H1 (cell line): ENCODE results near the gene BCL2L1. TPM values are rescaled to one million over a fixed set of nuclear protein-coding genes. Genes with fewer than 3 reads are reported as not detected.

Source experiments
- CTCF ChIA-PET: fragments of 300-600 bp; sonication (Branson Sonifier 250); formaldehyde crosslinking; loops from one replicate; lab custom pipeline; 2021; ENCODE audit not compliant: partially characterized antibody; lab: Charles Lee
- POLR2A ChIA-PET: fragments of 300-600 bp; sonication (Branson Sonifier 250); formaldehyde crosslinking; loops from one replicate; lab custom pipeline; 2021; ENCODE audit warnings: inconsistent platforms; ENCODE audit not compliant: partially characterized antibody; lab: Charles Lee
- DNase-seq, 2 experiments: peaks; one replicate each; pipeline versions ENCODE4 v3.0.0 to v3.0.0-alpha.2; 2010 to 2022; ENCODE audit warnings: low spot score in 2 of 2, low read depth in 1 of 2, mixed read lengths in 1 of 2
- FAIRE-seq: peaks from 2 replicates; lab custom pipeline; 2011; peaks lifted over from hg19 to GRCh38; lab: Jason Lieb, UNC
- H2AFZ ChIP-seq: 2 replicates; pipeline ENCODE4 v1.8.1; 2012; ENCODE audit warnings: low read length, inconsistent platforms
- H2AK5ac ChIP-seq: 2 replicates; pipeline ENCODE4 v1.6.1; 2013; ENCODE audit warnings: low read depth, low read length
- H2BK120ac ChIP-seq: replicated peaks from 2 replicates; pipeline ENCODE3; 2013; ENCODE audit warnings: low read depth, low read length, inconsistent platforms
- H2BK12ac ChIP-seq: 2 replicates; pipeline ENCODE4 v1.6.1; 2013; ENCODE audit warnings: low read depth, low read length
- H2BK15ac ChIP-seq: 2 replicates; pipeline ENCODE4 v1.6.1; 2013; ENCODE audit warnings: low read length
- H2BK20ac ChIP-seq: 2 replicates; pipeline ENCODE4 v1.6.1; 2013; ENCODE audit warnings: low read length
- H2BK5ac ChIP-seq: 2 replicates; pipeline ENCODE4 v1.6.1; 2013; ENCODE audit warnings: low read depth, low read length
- H3K14ac ChIP-seq: 2 replicates; pipeline ENCODE4 v1.6.1; 2013; ENCODE audit warnings: inconsistent platforms; ENCODE audit not compliant: insufficient read length
- H3K18ac ChIP-seq: 2 replicates; pipeline ENCODE4 v1.6.1; 2013; ENCODE audit warnings: low read length; ENCODE audit errors: extremely low read depth
- H3K23ac ChIP-seq: 2 replicates; pipeline ENCODE4 v1.6.1; 2013; ENCODE audit warnings: inconsistent platforms; ENCODE audit not compliant: insufficient read length
- H3K23me2 ChIP-seq: 2 replicates; pipeline ENCODE4 v1.6.1; 2013; ENCODE audit warnings: low read depth, low read length
- H3K27ac ChIP-seq: 2 replicates; pipeline ENCODE4 v1.6.1; 2011; ENCODE audit warnings: low read depth, low read length, inconsistent platforms
- H3K27me3 ChIP-seq, 4 experiments: replicated peaks in 1 of 4; 1 replicate in 1 of 4; 2 replicates in 3 of 4; pipeline versions ENCODE4 v1.6.1 to v1.8.1; 2011 to 2013; ENCODE audit warnings: low read length in 3 of 4, mild to moderate bottlenecking in 3 of 4, inconsistent platforms in 2 of 4, mixed read lengths in 2 of 4, moderate library complexity in 1 of 4; ENCODE audit not compliant: control insufficient read depth in 3 of 4, insufficient read depth in 3 of 4; ENCODE audit errors: extremely low read depth in 1 of 4
- H3K36me3 ChIP-seq, 4 experiments: 2 replicates each; pipeline versions ENCODE4 v1.6.1 to v1.8.1; 2011 to 2013; ENCODE audit warnings: mild to moderate bottlenecking in 4 of 4, low read length in 3 of 4, moderate library complexity in 2 of 4, control low read depth in 1 of 4, inconsistent platforms in 1 of 4; ENCODE audit not compliant: insufficient read depth in 4 of 4, control insufficient read depth in 2 of 4
- H3K4ac ChIP-seq: replicated peaks from 2 replicates; pipeline ENCODE3; 2013; ENCODE audit warnings: low read length, low read depth, mixed read lengths, inconsistent platforms; ENCODE audit not compliant: insufficient read length
- H3K4me1 ChIP-seq, 4 experiments: replicated peaks in 1 of 4; 1 replicate in 1 of 4; 2 replicates in 3 of 4; pipeline versions ENCODE4 v1.6.1 to v1.8.1; 2011 to 2013; ENCODE audit warnings: low read length in 3 of 4, inconsistent platforms in 2 of 4, mixed read lengths in 1 of 4; ENCODE audit not compliant: insufficient read depth in 4 of 4, control insufficient read depth in 3 of 4
- H3K4me2 ChIP-seq, 2 experiments: 2 replicates each; pipeline versions ENCODE4 v1.6.1 to v1.8.1; 2011 to 2013; ENCODE audit warnings: low read depth in 2 of 2, low read length in 2 of 2, control low read depth in 1 of 2, inconsistent platforms in 1 of 2, mild to moderate bottlenecking in 1 of 2; ENCODE audit not compliant: insufficient read depth in 1 of 2
- H3K4me3 ChIP-seq, 4 experiments: fragments of 200-600, 300-600 bp in 1 of 4; sonication (generic), shearing (Covaris generic), sonication (Bioruptor Twin) in 1 of 4; 2 replicates each; pipeline versions ENCODE4 v1.5.1 to v1.8.1; 2011 to 2016; ENCODE audit warnings: low read length in 4 of 4, low read depth in 3 of 4, control low read depth in 2 of 4, inconsistent platforms in 2 of 4, mild to moderate bottlenecking in 2 of 4, mixed read lengths in 1 of 4, moderate library complexity in 1 of 4; ENCODE audit not compliant: insufficient read depth in 2 of 4; ENCODE audit errors: extremely low read depth in 1 of 4
- H3K56ac ChIP-seq: replicated peaks from 2 replicates; pipeline ENCODE3; 2013; ENCODE audit warnings: low read depth, mild to moderate bottlenecking, mixed read lengths, low read length, inconsistent platforms; ENCODE audit not compliant: insufficient read length
- H3K79me1 ChIP-seq: 2 replicates; pipeline ENCODE4 v1.6.1; 2013; ENCODE audit warnings: low read depth, low read length, control low read depth
- H3K79me2 ChIP-seq, 2 experiments: 2 replicates each; pipeline versions ENCODE4 v1.6.1 to v1.8.1; 2012 to 2013; ENCODE audit warnings: low read length in 2 of 2, mild to moderate bottlenecking in 2 of 2, inconsistent platforms in 1 of 2; ENCODE audit not compliant: insufficient read depth in 2 of 2, control insufficient read depth in 1 of 2
- H3K9ac ChIP-seq, 4 experiments: replicated peaks in 1 of 4; 1 replicate in 1 of 4; 2 replicates in 3 of 4; pipeline versions ENCODE4 v1.6.1 to v1.8.1; 2011 to 2013; ENCODE audit warnings: low read depth in 3 of 4, low read length in 3 of 4, control low read depth in 2 of 4, mild to moderate bottlenecking in 2 of 4, moderate library complexity in 2 of 4, inconsistent platforms in 1 of 4; ENCODE audit errors: extremely low read depth in 1 of 4
- H3K9me3 ChIP-seq, 2 experiments: 2 replicates each; pipeline versions ENCODE4 v1.6.1 to v1.8.1; 2012 to 2013; ENCODE audit warnings: mild to moderate bottlenecking in 2 of 2, moderate library complexity in 2 of 2, control low read depth in 1 of 2, inconsistent platforms in 1 of 2, low read depth in 1 of 2, low read length in 1 of 2, mixed read lengths in 1 of 2; ENCODE audit not compliant: insufficient read depth in 2 of 2
- H4K20me1 ChIP-seq, 2 experiments: replicated peaks in 1 of 2; 2 replicates each; pipeline versions ENCODE3 to v1.8.1; 2011 to 2013; ENCODE audit warnings: inconsistent platforms in 2 of 2, low read length in 2 of 2, mild to moderate bottlenecking in 1 of 2; ENCODE audit not compliant: insufficient read depth in 2 of 2, control insufficient read depth in 1 of 2
- H4K5ac ChIP-seq: 2 replicates; pipeline ENCODE4 v1.6.1; 2013; ENCODE audit warnings: low read length, low read depth, mixed read lengths, inconsistent platforms; ENCODE audit not compliant: insufficient read length
- H4K8ac ChIP-seq: 2 replicates; pipeline ENCODE4 v1.8.0; 2013; ENCODE audit warnings: mild to moderate bottlenecking, moderate library complexity, low read length, inconsistent platforms; ENCODE audit not compliant: insufficient read depth; ENCODE audit errors: extremely low read depth
- H4K91ac ChIP-seq: replicated peaks from 2 replicates; pipeline ENCODE3; 2013; ENCODE audit warnings: low read length, mixed read lengths, inconsistent platforms; ENCODE audit not compliant: insufficient read length
- CREB1 ChIP-seq: IDR thresholded peaks from 2 replicates; pipeline ENCODE4 v1.6.1; 2012; ENCODE audit warnings: inconsistent platforms
- CTBP2 ChIP-seq: IDR thresholded peaks from 2 replicates; pipeline ENCODE4 v1.7.0; 2011; ENCODE audit warnings: borderline replicate concordance, mild to moderate bottlenecking, moderate library complexity, mixed read lengths, low read length; ENCODE audit not compliant: insufficient read depth, insufficient read length
- GTF2F1 ChIP-seq: IDR thresholded peaks from 2 replicates; pipeline ENCODE4 v1.6.1; 2012; ENCODE audit warnings: low read depth, low read length, improper control_type of control experiment, borderline replicate concordance
- JUN ChIP-seq: IDR thresholded peaks from 2 replicates; pipeline ENCODE4 v1.6.1; 2011; ENCODE audit warnings: low read depth, mild to moderate bottlenecking, improper control_type of control experiment, low read length
- RAD21 ChIP-seq, 2 experiments: IDR thresholded peaks in 1 of 2; conservative IDR thresholded peaks in 1 of 2; 2 replicates each; pipeline ENCODE4 v1.6.1; 2011; ENCODE audit warnings: low read depth in 2 of 2, low read length in 2 of 2, improper control_type of control experiment in 1 of 2, inconsistent platforms in 1 of 2, mild to moderate bottlenecking in 1 of 2, moderate library complexity in 1 of 2
- SAP30 ChIP-seq: fragments of 300-600 bp; sonication (generic); IDR thresholded peaks from 2 replicates; pipeline ENCODE4 v1.7.1; 2012; ENCODE audit warnings: low read length, moderate library complexity, mild to moderate bottlenecking, inconsistent platforms; ENCODE audit not compliant: insufficient read depth, insufficient replicate concordance
- SP1 ChIP-seq: IDR thresholded peaks from 2 replicates; pipeline ENCODE4 v1.6.1; 2011; ENCODE audit warnings: low read depth, low read length
- SUZ12 ChIP-seq: fragments of 200-600 bp; sonication (generic); IDR thresholded peaks from 2 replicates; pipeline ENCODE4 v1.6.1; 2012; ENCODE audit warnings: mild to moderate bottlenecking, inconsistent platforms, low read length, moderate library complexity, mixed read lengths
- WGBS, 2 experiments: shearing (Covaris generic) in 1 of 2; methylation state at CpG; one replicate each; pipeline versions ENCODE4 v1.1.6 to v1.1.7; 2013 to 2015; ENCODE audit warnings: low lambda C conversion rate in 2 of 2, mixed read lengths in 2 of 2, inconsistent platforms in 1 of 2, low coverage in 1 of 2, missing lambda C conversion rate in 1 of 2; ENCODE audit not compliant: insufficient replicate concordance in 2 of 2, insufficient coverage in 1 of 2, insufficient read length in 1 of 2; ENCODE audit errors: extremely low coverage in 1 of 2, missing lambda C conversion rate in 1 of 2; 5-methylcytosine and 5-hydroxymethylcytosine counted together
- polyA plus RNA-seq, 7 experiments: library from polyadenylated mRNA; depleted of rRNA in 3 of 7; stranded (reverse) in 5 of 7; unstranded in 2 of 7; fragments of >200 nt in 5 of 7; fragments of 200-250 nt in 2 of 7; gene quantifications; 1 replicate in 5 of 7; 2 replicates in 1 of 7; 4 replicates in 1 of 7; pipeline versions ENCODE4 v1.2.1 to v1.2.3, GENCODE V29; 2011 to 2013; ENCODE audit warnings: missing spikeins in 2 of 7, mixed read lengths in 2 of 7
- total RNA-seq: library from RNA; stranded (reverse); fragmentation: NEBNext Ultra II Directional; extraction: Animal tissue kit (Norgen Biotek cat#: 25700); gene quantifications from 2 replicates; pipeline ENCODE4 v1.2.1, GENCODE V29; 2021
- TF ChIP-seq, protein P1 (sequence below): IDR thresholded peaks from 2 replicates; pipeline ENCODE4 v1.6.1; 2011; ENCODE audit warnings: low read length, improper control_type of control experiment
- TF ChIP-seq, protein P2 (sequence below): IDR thresholded peaks from 2 replicates; pipeline ENCODE4 v1.6.1; 2012; ENCODE audit warnings: inconsistent platforms

The BCL2L1 gene
- total and polyA plus RNA-seq, 2 of the 8 experiments (the other 6 are each of a cell fraction or from before 2014, with no cell fraction given), result 64.9 to 66.1 TPM

DNA sequence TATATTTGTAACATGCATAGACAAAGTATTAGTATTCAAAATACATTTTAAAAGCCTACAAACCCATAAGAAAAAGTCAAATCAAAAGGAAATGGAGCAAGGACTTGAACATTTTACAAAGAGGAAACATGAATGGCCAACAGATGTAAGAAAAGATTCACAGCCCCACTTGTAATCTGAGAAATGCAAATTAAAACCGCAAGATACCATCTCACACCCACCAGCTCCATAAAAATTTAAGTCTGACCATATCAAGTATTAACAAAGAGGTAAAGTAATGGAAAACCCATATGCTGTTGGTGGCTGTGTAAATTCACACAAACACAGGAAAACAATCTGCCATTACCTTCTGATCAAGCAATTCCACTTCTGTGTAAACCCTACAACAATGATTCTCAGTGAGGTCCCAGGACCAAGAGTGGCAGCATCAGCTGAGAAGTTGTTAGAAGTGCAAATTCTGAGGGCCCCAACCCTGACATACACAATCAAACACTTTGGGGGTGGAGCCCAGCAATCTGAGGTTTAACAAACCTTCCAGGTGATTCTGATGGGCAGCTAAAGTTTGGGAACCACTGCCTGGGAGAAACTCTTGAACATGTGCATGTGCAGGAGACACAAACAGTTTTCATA is 30.9 kb downstream of the BCL2L1 start:
- no peak for DNase-seq
- peaks cover 0 to 57% of the 10 kb centered on the region in 2 experiments; a peak in 2 of 4 replicates for H3K79me2 ChIP-seq
- TF ChIP-seq, protein P1, sequence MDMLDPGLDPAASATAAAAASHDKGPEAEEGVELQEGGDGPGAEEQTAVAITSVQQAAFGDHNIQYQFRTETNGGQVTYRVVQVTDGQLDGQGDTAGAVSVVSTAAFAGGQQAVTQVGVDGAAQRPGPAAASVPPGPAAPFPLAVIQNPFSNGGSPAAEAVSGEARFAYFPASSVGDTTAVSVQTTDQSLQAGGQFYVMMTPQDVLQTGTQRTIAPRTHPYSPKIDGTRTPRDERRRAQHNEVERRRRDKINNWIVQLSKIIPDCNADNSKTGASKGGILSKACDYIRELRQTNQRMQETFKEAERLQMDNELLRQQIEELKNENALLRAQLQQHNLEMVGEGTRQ, result no peak
- TF ChIP-seq, protein P2, sequence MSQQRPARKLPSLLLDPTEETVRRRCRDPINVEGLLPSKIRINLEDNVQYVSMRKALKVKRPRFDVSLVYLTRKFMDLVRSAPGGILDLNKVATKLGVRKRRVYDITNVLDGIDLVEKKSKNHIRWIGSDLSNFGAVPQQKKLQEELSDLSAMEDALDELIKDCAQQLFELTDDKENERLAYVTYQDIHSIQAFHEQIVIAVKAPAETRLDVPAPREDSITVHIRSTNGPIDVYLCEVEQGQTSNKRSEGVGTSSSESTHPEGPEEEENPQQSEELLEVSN, result no peak
- TF ChIP-seq CREB1, result no peak
- TF ChIP-seq SP1, result no peak
- TF ChIP-seq GTF2F1, result no peak
- TF ChIP-seq JUN, result no peak
- TF ChIP-seq RAD21 (IDR thresholded peaks at IDR 0.05 in 1 of 2, conservative IDR thresholded peaks at IDR 0.05 in 1 of 2; ENCODE audit: low read depth in 2 of 2, low read length in 2 of 2), result no peak
- no peak for TF ChIP-seq SAP30
- TF ChIP-seq SUZ12, result no peak
- no peak for TF ChIP-seq CTBP2

More for the DNA sequence above, 30.9 kb downstream of the BCL2L1 start:
- Histone ChIP-seq H3K18ac (no peak overlapping the region), H3K27me3 (no peaks in the 10 kb centered on the region), H4K5ac (no peak overlapping the region), H3K14ac (no peak overlapping the region), H3K36me3 (0 out of 8 replicates have a peak, but pooled peaks cover 0 to 2% (median 0%) of the 10 kb centered on the region in 4 experiments), H2BK5ac (no peak overlapping the region), H3K56ac (no peak overlapping the region), H3K23me2 (no peaks in the 10 kb centered on the region), H4K20me1 (no peaks in the 10 kb centered on the region), H4K8ac (no peak overlapping the region), H3K4ac (peak overlapping the region; percentile 2), H3K9ac (no peak overlapping the region), H2AFZ (no peak overlapping the region), H2BK12ac (no peak overlapping the region), H3K4me2 (peak overlapping the region in 1 of 2 experiments; percentile 16; a peak in 1 of 4 replicates), H3K27ac (no peak overlapping the region), H3K4me1 (peaks cover 14 to 26% (median 20%) of the 10 kb centered on the region in 4 experiments), H2AK5ac (no peak overlapping the region), H4K91ac (no peak overlapping the region), H3K23ac (no peak overlapping the region), H2BK120ac (peak overlapping the region; percentile 37), H3K79me1 (peaks cover 5% of the 10 kb centered on the region), H3K4me3 (peak overlapping the region in 1 of 4 experiments; percentile 1; a peak in 1 of 8 replicates), H2BK15ac (no peak overlapping the region), H2BK20ac (no peak overlapping the region), H3K9me3 (no peaks in the 10 kb centered on the region)
- 74% methylated on average over 1 of the region's 1 CpG; no CpG with 5 or more reads in 1 of the 2 experiments for WGBS, 2 experiments
- ChIA-PET CTCF (interaction anchor here (0.9 to 6.8 kb wide), 6 partner anchors 8 to 79 kb away, joined by 3 to 49 read pairs (median 8); no protein-coding TSS in a partner anchor), POLR2A (interaction anchor here (0.9 to 1.9 kb wide), 9 partner anchors 9 to 87 kb away, joined by 3 to 6 read pairs (median 4); partner anchors contain the start of gene ID1)
- peak; percentile 85 for FAIRE-seq
